Brain microvascular endothelial cell (primary cell): ENCODE data around the gene GPC5.
A peak's percentile ranks its signal among the peaks of the same experiment; 100 is the strongest.

Experiments used
- DNase-seq: peaks from one replicate; pipeline ENCODE4 v3.0.0-alpha.2; 2020
- H3K27ac ChIP-seq: fragments of 250-450 bp; sonication (Bioruptor Pico); 2 replicates; pipeline ENCODE4 v1.5.1; 2020; ENCODE audit warnings: mild to moderate bottlenecking, moderate library complexity
- H3K27me3 ChIP-seq: fragments of 250-450 bp; sonication (Bioruptor Pico); replicated peaks from 2 replicates; pipeline ENCODE4 v1.5.1; 2020; ENCODE audit warnings: mild to moderate bottlenecking
- H3K36me3 ChIP-seq: fragments of 250-450 bp; sonication (Bioruptor Pico); replicated peaks from 2 replicates; pipeline ENCODE4 v1.5.1; 2020; ENCODE audit warnings: mild to moderate bottlenecking
- H3K4me3 ChIP-seq: 2 replicates; pipeline ENCODE4 v1.5.1; 2011; ENCODE audit warnings: low read depth, mild to moderate bottlenecking, control low read depth, low read length, moderate library complexity
- CTCF ChIP-seq: IDR thresholded peaks from 2 replicates; pipeline ENCODE4 v1.5.1; 2011; ENCODE audit warnings: low read depth, mild to moderate bottlenecking, moderate library complexity, low read length, control low read depth, inconsistent platforms; ENCODE audit errors: missing control alignments
- in situ Hi-C: cut with HindIII; loops from 2 replicates; pipeline ENCODE4 v1.10.0; 2017; ENCODE audit warnings: low sequenced_read_pairs, low pct_ligation_motif_present

GPC5 gene

GRCh38 chr13:91567485-91568207 lies 169.2 kb downstream of the GPC5 start:
- no peak overlapping the region for H3K27ac ChIP-seq
- TF ChIP-seq CTCF = no peak
- H3K27me3 ChIP-seq = no peaks in the 10 kb centered on the region
- in situ Hi-C loops = no loop called here
- H3K4me3 ChIP-seq = no peak overlapping the region
- no peaks in the 10 kb centered on the region for H3K36me3 ChIP-seq
- peak; percentile 14 for DNase-seq

GRCh38 chr13:91571681-91572080 lies 173.3 kb downstream of the GPC5 start:
- Histone ChIP-seq H3K36me3 (no peaks in the 10 kb centered on the region), H3K4me3 (no peak overlapping the region), H3K27ac (no peak overlapping the region), H3K27me3 (no peaks in the 10 kb centered on the region)
- no peak for DNase-seq
- no peak for TF ChIP-seq CTCF
- in situ Hi-C loops = no loop called here

- no peak overlapping the region for H3K4me3 ChIP-seq
- no peak for TF ChIP-seq CTCF
- H3K27ac ChIP-seq = peak overlapping the region; percentile 85
- DNase-seq = peak; percentile 67
- no peaks in the 10 kb centered on the region for H3K27me3 ChIP-seq
- in situ Hi-C loops = no loop called here
- no peaks in the 10 kb centered on the region for H3K36me3 ChIP-seq
Measured at GRCh38 chr13:91572439-91572838, 174.0 kb downstream of the GPC5 start.

GRCh38 chr13:91572944-91573598 lies 174.7 kb downstream of the GPC5 start:
- no peak for TF ChIP-seq CTCF
- peak; percentile 41 for DNase-seq
- Histone ChIP-seq H3K27ac (peak overlapping the region; percentile 85), H3K27me3 (no peaks in the 10 kb centered on the region), H3K4me3 (no peak overlapping the region), H3K36me3 (no peaks in the 10 kb centered on the region)
- in situ Hi-C loops = no loop called here

- peak; percentile 33 for DNase-seq
- no peaks in the 10 kb centered on the region for H3K27me3 ChIP-seq
Measured at GRCh38 chr13:91574766-91575165, 176.3 kb downstream of the GPC5 start.

More at GRCh38 chr13:91574766-91575165, 176.3 kb downstream of the GPC5 start:
- H3K36me3 ChIP-seq = no peaks in the 10 kb centered on the region
- no peak for TF ChIP-seq CTCF
- H3K4me3 ChIP-seq = no peak overlapping the region
- in situ Hi-C loops = no loop called here
- H3K27ac ChIP-seq = no peak overlapping the region
